Testis (tissue), 2 donors: Measurements from ENCODE around the gene ITPR2.

Experiments used
- CTCF ChIP-seq, 3 experiments: fragments of 450-650 bp in 2 of 3; fragments of 200-600 bp in 1 of 3; sonication (generic) in 1 of 3; IDR thresholded peaks; one replicate each; pipeline ENCODE4 v1.5.1; 2016 to 2019; ENCODE audit warnings: antibody characterized with exemption in 3 of 3, mild to moderate bottlenecking in 2 of 3, moderate library complexity in 1 of 3
- POLR2A ChIP-seq: fragments of 450-650 bp; IDR thresholded peaks from one replicate; pipeline ENCODE4 v1.6.1; 2017; ENCODE audit warnings: antibody characterized with exemption, mild to moderate bottlenecking, moderate library complexity

GRCh38 chr12:26744697-26745440 is 88.1 kb downstream of the ITPR2 start:
- no peak for TF ChIP-seq CTCF (IDR thresholded peaks at IDR 0.05)
- no peak for TF ChIP-seq POLR2A
